IMR-90 (cell line): ENCODE data around the gene BPI. TPM values are rescaled to one million over a fixed set of nuclear protein-coding genes. Genes with fewer than 3 reads are reported as not detected.
"Not testable (repeated sequence)": the region's sequence is repeated elsewhere in the genome, so short reads cannot be mapped to it uniquely, and the experiment has no call there.

ENCODE experiments used
- ATAC-seq: fragments of 200-7000 bp; cut with Tn5 transposase; 2 replicates; pipeline ENCODE4 v1.9.1; 2020; ENCODE audit warnings: low read depth, mild to moderate bottlenecking, moderate library complexity
- BruUV-seq: library from RNA; stranded (reverse); fragments of 400-500 nt; replicated peaks from 2 replicates; lab custom pipeline; 2021; lab: Mats Ljungman, UMichigan
- CTCF ChIA-PET: fragments of 300-600 bp; formaldehyde crosslinking; extraction: SDS; loops from one replicate; lab custom pipeline; 2021; ENCODE audit warnings: antibody characterized with exemption; lab: Yijun Ruan, JAX
- POLR2A ChIA-PET: fragments of 300-600 bp; sonication (Branson Sonifier 250); formaldehyde crosslinking; loops from one replicate; lab custom pipeline; 2022; ENCODE audit warnings: antibody characterized with exemption; ENCODE audit not compliant: unreplicated experiment; lab: Charles Lee
- DNase-seq: peaks from one replicate; pipeline ENCODE4 v3.0.0; 2013
- H2AFZ ChIP-seq: replicated peaks from 2 replicates; pipeline ENCODE3; 2013; ENCODE audit warnings: low read length, mild to moderate bottlenecking; ENCODE audit not compliant: poor library complexity
- H2AK5ac ChIP-seq: 2 replicates; pipeline ENCODE4 v1.6.1; 2013; ENCODE audit warnings: low read depth, low read length, inconsistent platforms
- H2AK9ac ChIP-seq: replicated peaks from 2 replicates; pipeline ENCODE3; 2013; ENCODE audit warnings: mild to moderate bottlenecking, low read depth, low read length, moderate library complexity; ENCODE audit not compliant: poor library complexity
- H2BK120ac ChIP-seq: 2 replicates; pipeline ENCODE4 v1.6.1; 2013; ENCODE audit warnings: low read depth, low read length, inconsistent platforms
- H2BK15ac ChIP-seq: 3 replicates; pipeline ENCODE4 v1.6.1; 2013; ENCODE audit warnings: low read depth, low read length, inconsistent platforms
- H2BK20ac ChIP-seq: 2 replicates; pipeline ENCODE4 v1.6.1; 2013; ENCODE audit warnings: low read depth, mild to moderate bottlenecking, inconsistent platforms, low read length, moderate library complexity
- H2BK5ac ChIP-seq: 2 replicates; pipeline ENCODE4 v1.6.1; 2013; ENCODE audit warnings: mild to moderate bottlenecking, low read depth, low read length, inconsistent platforms; ENCODE audit not compliant: poor library complexity, severe bottlenecking
- H3K14ac ChIP-seq: replicated peaks from 2 replicates; pipeline ENCODE4 v1.6.1; 2013; ENCODE audit warnings: low read depth, low read length, inconsistent platforms
- H3K18ac ChIP-seq: 2 replicates; pipeline ENCODE4 v1.6.1; 2013; ENCODE audit warnings: low read depth, low read length, control low read depth
- H3K23ac ChIP-seq: 2 replicates; pipeline ENCODE4 v1.6.1; 2013; ENCODE audit warnings: low read depth, low read length, inconsistent platforms
- H3K27ac ChIP-seq: 2 replicates; pipeline ENCODE4 v1.5.1; 2013; ENCODE audit warnings: mild to moderate bottlenecking, control low read depth, low read length; ENCODE audit not compliant: insufficient read depth
- H3K27me3 ChIP-seq: 2 replicates; pipeline ENCODE4 v1.6.1; 2013; ENCODE audit warnings: low read length; ENCODE audit not compliant: control insufficient read depth, insufficient read depth
- H3K36me3 ChIP-seq: 2 replicates; pipeline ENCODE4 v1.6.1; 2013; ENCODE audit warnings: low read length, mixed read lengths; ENCODE audit not compliant: control insufficient read depth, insufficient read depth
- H3K4ac ChIP-seq: 2 replicates; pipeline ENCODE4 v1.6.1; 2013; ENCODE audit warnings: low read depth, low read length, inconsistent platforms
- H3K4me1 ChIP-seq: 2 replicates; pipeline ENCODE4 v1.6.1; 2013; ENCODE audit warnings: low read length, mixed read lengths; ENCODE audit not compliant: control insufficient read depth, insufficient read depth
- H3K4me2 ChIP-seq: 2 replicates; pipeline ENCODE4 v1.6.1; 2013; ENCODE audit warnings: low read depth, mild to moderate bottlenecking, control low read depth, low read length, moderate library complexity
- H3K4me3 ChIP-seq: 2 replicates; pipeline ENCODE4 v1.5.1; 2013; ENCODE audit warnings: low read depth, mild to moderate bottlenecking, control low read depth, low read length, moderate library complexity; ENCODE audit not compliant: insufficient read depth
- H3K56ac ChIP-seq: 2 replicates; pipeline ENCODE4 v1.6.1; 2013; ENCODE audit warnings: low read length, inconsistent platforms; ENCODE audit not compliant: insufficient read depth; ENCODE audit errors: extremely low read depth
- H3K79me1 ChIP-seq, 2 experiments: 2 replicates each; pipeline ENCODE4 v1.6.1; 2013; ENCODE audit warnings: low read length in 2 of 2, inconsistent platforms in 1 of 2, low read depth in 1 of 2
- H3K9ac ChIP-seq: 2 replicates; pipeline ENCODE4 v1.6.1; 2013; ENCODE audit warnings: low read depth, low read length, control low read depth
- H3K9me1 ChIP-seq: 2 replicates; pipeline ENCODE4 v1.6.1; 2013; ENCODE audit warnings: low read length, inconsistent platforms; ENCODE audit not compliant: insufficient read depth
- H3K9me3 ChIP-seq: 2 replicates; pipeline ENCODE4 v1.6.1; 2013; ENCODE audit warnings: low read length; ENCODE audit not compliant: control insufficient read depth, insufficient read depth
- H4K20me1 ChIP-seq: 2 replicates; pipeline ENCODE4 v1.6.1; 2013; ENCODE audit warnings: low read length, inconsistent platforms; ENCODE audit not compliant: insufficient read depth
- H4K5ac ChIP-seq: 2 replicates; pipeline ENCODE4 v1.6.1; 2013; ENCODE audit warnings: mild to moderate bottlenecking, low read depth, low read length, control low read depth
- H4K8ac ChIP-seq, 2 experiments: 2 replicates each; pipeline ENCODE4 v1.6.1; 2013; ENCODE audit warnings: low read depth in 2 of 2, low read length in 2 of 2, control low read depth in 1 of 2, inconsistent platforms in 1 of 2
- H4K91ac ChIP-seq: 2 replicates; pipeline ENCODE4 v1.6.1; 2013; ENCODE audit warnings: low read depth, low read length, inconsistent platforms; ENCODE audit not compliant: insufficient read depth
- WGBS, 2 experiments: methylation state at CpG; one replicate each; pipeline versions ENCODE4 v1.1.5 to v1.1.7; 2013; ENCODE audit warnings: missing lambda C conversion rate in 2 of 2; ENCODE audit not compliant: insufficient read length in 1 of 2; ENCODE audit errors: extremely low coverage in 2 of 2; 5-methylcytosine and 5-hydroxymethylcytosine counted together
- dilution Hi-C: fragments of 300-500 bp; cut with HindIII; formaldehyde crosslinking; loops from one replicate; pipeline ENCODE4 v1.14.3; 2018; ENCODE audit warnings: low sequenced_read_pairs; ENCODE audit not compliant: unreplicated experiment
- in situ Hi-C: fragments of 300-500 bp; cut with MboI; formaldehyde crosslinking; loops from 3 replicates; pipeline ENCODE4 v1.14.3; 2019; ENCODE audit warnings: low sequenced_read_pairs, inconsistent platforms, mixed read lengths
- intact Hi-C: fragments of 100-400 bp; cut with micrococcal nuclease; formaldehyde crosslinking; loops from 2 replicates; pipeline ENCODE4 v1.10.0; 2022
- polyA plus RNA-seq, 3 experiments: library from polyadenylated mRNA; depleted of rRNA; stranded (reverse); fragments of >200 nt; gene quantifications; 2 replicates each; pipeline ENCODE4 v1.2.3, GENCODE V29; 2012; ENCODE audit warnings: low replicate concordance in 1 of 3
- total RNA-seq: library from RNA; depleted of rRNA; stranded (reverse); fragments of >200 nt; gene quantifications from 2 replicates; pipeline ENCODE4 v1.2.3, GENCODE V29; 2012

The BPI gene
- total and polyA plus RNA-seq, 2 of the 4 experiments (the other 2 are of a cell fraction): 0.05 TPM; not detected in 1

DNA sequence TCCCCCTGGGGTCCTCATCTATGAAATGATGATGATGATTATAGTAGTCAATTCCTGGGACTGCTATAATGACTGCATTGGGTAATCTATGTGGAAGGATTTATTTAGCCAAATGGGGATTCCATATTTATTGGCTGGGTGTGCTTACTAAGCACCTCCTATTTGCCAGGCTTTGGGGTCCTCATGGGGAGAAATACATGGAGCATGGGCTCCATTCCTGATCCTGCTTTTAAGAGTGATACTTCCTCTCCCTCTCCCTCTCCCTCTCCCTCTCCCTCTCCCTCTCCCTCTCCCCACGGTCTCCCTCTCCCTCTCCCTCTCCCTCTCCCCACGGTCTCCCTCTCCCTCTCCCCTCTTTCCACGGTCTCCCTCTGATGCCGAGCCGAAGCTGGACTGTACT lies 73.9 kb downstream of the BPI start:
- H2AFZ ChIP-seq, H3K79me1 ChIP-seq, H2BK15ac ChIP-seq, H3K14ac ChIP-seq, H3K4me2 ChIP-seq, H2BK5ac ChIP-seq, BruUV-seq, H3K9me3 ChIP-seq, H4K20me1 ChIP-seq, H2BK120ac ChIP-seq, H3K4me1 ChIP-seq, H3K36me3 ChIP-seq, DNase-seq, H4K91ac ChIP-seq, H3K9ac ChIP-seq, H2AK5ac ChIP-seq, H2AK9ac ChIP-seq, H4K8ac ChIP-seq, H3K23ac ChIP-seq, H2BK20ac ChIP-seq, H3K9me1 ChIP-seq, CTCF ChIA-PET, H3K4ac ChIP-seq, H3K4me3 ChIP-seq, dilution Hi-C loops, H3K56ac ChIP-seq, ATAC-seq, H3K27ac ChIP-seq, POLR2A ChIA-PET, intact Hi-C loops, H3K18ac ChIP-seq, H4K5ac ChIP-seq: not testable (repeated sequence)
- peaks cover 39% of the 10 kb centered on the region for H3K27me3 ChIP-seq
- in situ Hi-C loops: loop anchor here (25.0 kb wide), 1 partner anchor 1116 kb away; the partner anchor contains the start of gene GHRH
- WGBS, 2 experiments: no CpG with 5 or more reads among the region's 5 CpGs
